Tibial nerve (tissue), 4 donors: ENCODE measurements around the gene ZNF613.

ENCODE experiments used
- EP300 ChIP-seq, 2 donors: sonication (generic); formaldehyde crosslinking; IDR thresholded peaks; one replicate each; pipeline ENCODE4 v1.6.1; 2017; ENCODE audit warnings: antibody characterized with exemption in 2 of 2, mild to moderate bottlenecking in 1 of 2
- POLR2A ChIP-seq, 2 donors: fragments of 450-650 bp; IDR thresholded peaks; one replicate each; pipeline ENCODE4 v1.6.1; 2017; ENCODE audit warnings: antibody characterized with exemption in 2 of 2, mild to moderate bottlenecking in 2 of 2, moderate library complexity in 2 of 2
- TF ChIP-seq, protein P1 (sequence below), 5 experiments: fragments of 200-600 bp in 3 of 5; fragments of 450-650 bp in 2 of 5; sonication (generic) in 3 of 5; IDR thresholded peaks; one replicate each; pipeline ENCODE4 v1.5.1; 2016 to 2019; ENCODE audit warnings: antibody characterized with exemption in 5 of 5, mild to moderate bottlenecking in 3 of 5, moderate library complexity in 2 of 5

DNA sequence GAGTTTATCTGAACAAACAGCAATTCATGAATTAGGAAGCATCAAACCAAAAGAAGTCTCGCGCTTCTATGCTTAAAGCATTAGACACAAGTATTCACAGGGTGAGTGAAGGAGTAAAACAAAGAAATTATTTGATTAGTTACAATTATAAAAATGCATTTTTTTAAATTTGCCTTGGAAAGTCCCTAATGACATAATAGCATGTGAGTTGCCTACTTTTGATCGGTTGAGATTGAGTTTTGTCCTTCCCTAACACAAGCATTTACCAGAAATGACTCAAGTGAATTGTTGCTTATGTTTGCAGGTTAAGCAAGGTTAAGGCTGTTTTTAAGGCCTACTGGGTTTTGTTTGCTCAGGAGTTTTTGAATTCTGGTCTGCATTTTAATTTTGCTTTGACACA, 22.1 kb upstream of the ZNF613 start:
- no peak for TF ChIP-seq POLR2A (IDR thresholded peaks at IDR 0.05)
- no peak for TF ChIP-seq EP300 (IDR thresholded peaks at IDR 0.05)
- TF ChIP-seq, protein P1, sequence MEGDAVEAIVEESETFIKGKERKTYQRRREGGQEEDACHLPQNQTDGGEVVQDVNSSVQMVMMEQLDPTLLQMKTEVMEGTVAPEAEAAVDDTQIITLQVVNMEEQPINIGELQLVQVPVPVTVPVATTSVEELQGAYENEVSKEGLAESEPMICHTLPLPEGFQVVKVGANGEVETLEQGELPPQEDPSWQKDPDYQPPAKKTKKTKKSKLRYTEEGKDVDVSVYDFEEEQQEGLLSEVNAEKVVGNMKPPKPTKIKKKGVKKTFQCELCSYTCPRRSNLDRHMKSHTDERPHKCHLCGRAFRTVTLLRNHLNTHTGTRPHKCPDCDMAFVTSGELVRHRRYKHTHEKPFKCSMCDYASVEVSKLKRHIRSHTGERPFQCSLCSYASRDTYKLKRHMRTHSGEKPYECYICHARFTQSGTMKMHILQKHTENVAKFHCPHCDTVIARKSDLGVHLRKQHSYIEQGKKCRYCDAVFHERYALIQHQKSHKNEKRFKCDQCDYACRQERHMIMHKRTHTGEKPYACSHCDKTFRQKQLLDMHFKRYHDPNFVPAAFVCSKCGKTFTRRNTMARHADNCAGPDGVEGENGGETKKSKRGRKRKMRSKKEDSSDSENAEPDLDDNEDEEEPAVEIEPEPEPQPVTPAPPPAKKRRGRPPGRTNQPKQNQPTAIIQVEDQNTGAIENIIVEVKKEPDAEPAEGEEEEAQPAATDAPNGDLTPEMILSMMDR (IDR thresholded peaks at IDR 0.05) = no peak
